PFSK-1 (cell line): Measurements from ENCODE around the gene PAPPA.

Experiments used
- FOXP2 ChIP-seq: optimal IDR thresholded peaks from 2 replicates; pipeline ENCODE3; 2011; ENCODE audit warnings: borderline replicate concordance, control low read depth, inconsistent platforms; ENCODE audit not compliant: insufficient read depth; ENCODE audit errors: extremely low read length, extremely low read depth
- POLR2AphosphoS5 ChIP-seq: IDR thresholded peaks from 2 replicates; pipeline ENCODE4 v1.6.1; 2012; ENCODE audit warnings: low read depth, mild to moderate bottlenecking, control low read depth, low read length, moderate library complexity
- SIN3A ChIP-seq: IDR thresholded peaks from 2 replicates; pipeline ENCODE4 v1.6.1; 2012; ENCODE audit warnings: mild to moderate bottlenecking, low read length, moderate library complexity, borderline replicate concordance; ENCODE audit not compliant: insufficient read depth
- TAF1 ChIP-seq: IDR thresholded peaks from 2 replicates; pipeline ENCODE4 v1.6.1; 2012; ENCODE audit warnings: low read length, control low read depth, borderline replicate concordance; ENCODE audit not compliant: insufficient read depth
- TF ChIP-seq, protein P1 (sequence below), 2 experiments: IDR thresholded peaks; 2 replicates each; pipeline versions ENCODE4 v1.6.1 to v1.8.0; 2011 to 2012; ENCODE audit warnings: low read depth in 2 of 2, low read length in 2 of 2, control low read depth in 1 of 2, inconsistent platforms in 1 of 2, mild to moderate bottlenecking in 1 of 2, moderate library complexity in 1 of 2; ENCODE audit not compliant: insufficient read depth in 1 of 2

DNA sequence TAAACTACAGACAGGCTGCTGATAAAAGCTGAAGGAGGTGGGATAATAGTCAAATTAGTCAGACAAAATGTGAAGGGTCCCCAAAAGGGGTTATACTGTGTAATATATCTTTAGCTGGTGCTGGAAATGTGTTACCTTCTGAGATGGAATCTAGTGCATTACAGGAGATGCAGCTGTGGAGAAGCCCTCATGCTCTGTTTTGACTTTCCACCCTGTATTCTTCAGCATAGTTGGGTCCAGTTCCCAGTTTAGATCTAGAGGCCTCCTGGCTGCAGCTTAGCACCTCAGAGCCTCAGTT is 122.6 kb downstream of the PAPPA start:
- TF ChIP-seq SIN3A = no peak
- TF ChIP-seq, protein P1, sequence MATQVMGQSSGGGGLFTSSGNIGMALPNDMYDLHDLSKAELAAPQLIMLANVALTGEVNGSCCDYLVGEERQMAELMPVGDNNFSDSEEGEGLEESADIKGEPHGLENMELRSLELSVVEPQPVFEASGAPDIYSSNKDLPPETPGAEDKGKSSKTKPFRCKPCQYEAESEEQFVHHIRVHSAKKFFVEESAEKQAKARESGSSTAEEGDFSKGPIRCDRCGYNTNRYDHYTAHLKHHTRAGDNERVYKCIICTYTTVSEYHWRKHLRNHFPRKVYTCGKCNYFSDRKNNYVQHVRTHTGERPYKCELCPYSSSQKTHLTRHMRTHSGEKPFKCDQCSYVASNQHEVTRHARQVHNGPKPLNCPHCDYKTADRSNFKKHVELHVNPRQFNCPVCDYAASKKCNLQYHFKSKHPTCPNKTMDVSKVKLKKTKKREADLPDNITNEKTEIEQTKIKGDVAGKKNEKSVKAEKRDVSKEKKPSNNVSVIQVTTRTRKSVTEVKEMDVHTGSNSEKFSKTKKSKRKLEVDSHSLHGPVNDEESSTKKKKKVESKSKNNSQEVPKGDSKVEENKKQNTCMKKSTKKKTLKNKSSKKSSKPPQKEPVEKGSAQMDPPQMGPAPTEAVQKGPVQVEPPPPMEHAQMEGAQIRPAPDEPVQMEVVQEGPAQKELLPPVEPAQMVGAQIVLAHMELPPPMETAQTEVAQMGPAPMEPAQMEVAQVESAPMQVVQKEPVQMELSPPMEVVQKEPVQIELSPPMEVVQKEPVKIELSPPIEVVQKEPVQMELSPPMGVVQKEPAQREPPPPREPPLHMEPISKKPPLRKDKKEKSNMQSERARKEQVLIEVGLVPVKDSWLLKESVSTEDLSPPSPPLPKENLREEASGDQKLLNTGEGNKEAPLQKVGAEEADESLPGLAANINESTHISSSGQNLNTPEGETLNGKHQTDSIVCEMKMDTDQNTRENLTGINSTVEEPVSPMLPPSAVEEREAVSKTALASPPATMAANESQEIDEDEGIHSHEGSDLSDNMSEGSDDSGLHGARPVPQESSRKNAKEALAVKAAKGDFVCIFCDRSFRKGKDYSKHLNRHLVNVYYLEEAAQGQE (IDR thresholded peaks at IDR 0.05; ENCODE audit: insufficient read depth in 1 of 2, low read depth in 2 of 2, low read length in 2 of 2) = no peak
- no peak for TF ChIP-seq POLR2AphosphoS5
- TF ChIP-seq TAF1 = no peak
- TF ChIP-seq FOXP2 = no peak
